SK-N-SH (cell line): ENCODE data around the gene PXYLP1.

Experiments used
- EP300 ChIP-seq, 2 experiments: IDR thresholded peaks; 2 replicates each; pipeline versions ENCODE4 v1.4.0 to v1.6.1; 2012; ENCODE audit warnings: borderline replicate concordance in 1 of 2, low read depth in 1 of 2, low read length in 1 of 2
- EZH2phosphoT487 ChIP-seq: fragments of 200-600 bp; sonication (generic); IDR thresholded peaks from 2 replicates; pipeline ENCODE4 v1.6.1; 2017; ENCODE audit warnings: low read depth, mixed run types, mild to moderate bottlenecking, antibody characterized with exemption, moderate library complexity, borderline replicate concordance
- NFIC ChIP-seq: IDR thresholded peaks from 2 replicates; pipeline ENCODE4 v1.4.0; 2012; ENCODE audit warnings: borderline replicate concordance
- NRF1 ChIP-seq: IDR thresholded peaks from 2 replicates; pipeline ENCODE4 v1.6.1; 2012; ENCODE audit warnings: low read depth, mild to moderate bottlenecking, low read length
- RAD21 ChIP-seq: IDR thresholded peaks from 2 replicates; pipeline ENCODE4 v1.6.1; 2012; ENCODE audit warnings: mild to moderate bottlenecking, low read length
- RCOR1 ChIP-seq: fragments of 150-350 bp; IDR thresholded peaks from 2 replicates; pipeline ENCODE4 v1.6.1; 2017; ENCODE audit warnings: antibody characterized with exemption, low read length
- YY1 ChIP-seq: IDR thresholded peaks from 2 replicates; pipeline ENCODE4 v1.4.0; 2012; ENCODE audit warnings: low read depth, mild to moderate bottlenecking
- TF ChIP-seq, protein P1 (sequence below): IDR thresholded peaks from 2 replicates; pipeline ENCODE4 v1.4.0; 2012; ENCODE audit warnings: low read depth
- TF ChIP-seq, protein P2 (sequence below): fragments of 200-600 bp; sonication (generic); IDR thresholded peaks from 2 replicates; pipeline ENCODE4 v1.6.1; 2017; ENCODE audit warnings: antibody characterized with exemption, mild to moderate bottlenecking, moderate library complexity
- TF ChIP-seq, protein P3 (sequence below): IDR thresholded peaks from 2 replicates; pipeline ENCODE4 v1.6.1; 2012; ENCODE audit warnings: mild to moderate bottlenecking, low read depth, low read length, moderate library complexity
- TF ChIP-seq, protein P4 (sequence below): IDR thresholded peaks from 2 replicates; pipeline ENCODE4 v1.4.0; 2012; ENCODE audit warnings: low read depth, borderline replicate concordance

DNA sequence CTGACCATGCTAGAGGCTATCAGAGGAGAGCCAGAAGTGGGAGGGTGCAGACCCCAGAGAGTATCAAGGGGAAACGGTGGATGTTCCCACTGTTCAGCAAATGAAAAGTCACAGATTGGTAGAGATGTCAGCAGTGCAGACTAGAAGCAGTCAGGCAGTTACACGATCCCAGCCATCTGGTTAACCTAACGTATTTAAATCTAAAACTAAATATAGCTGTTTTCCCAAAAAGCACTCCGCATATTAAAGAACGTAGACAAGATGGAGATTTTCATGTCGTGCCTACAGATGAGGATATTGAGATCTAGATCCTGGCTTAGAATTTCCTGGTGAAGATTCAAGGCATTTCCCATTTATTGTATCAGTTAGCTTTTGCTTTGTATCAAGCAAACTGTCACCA is 25.2 kb downstream of the PXYLP1 start:
- TF ChIP-seq, protein P1, sequence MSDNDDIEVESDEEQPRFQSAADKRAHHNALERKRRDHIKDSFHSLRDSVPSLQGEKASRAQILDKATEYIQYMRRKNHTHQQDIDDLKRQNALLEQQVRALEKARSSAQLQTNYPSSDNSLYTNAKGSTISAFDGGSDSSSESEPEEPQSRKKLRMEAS: no peak
- no peak for TF ChIP-seq RAD21
- TF ChIP-seq, protein P2, sequence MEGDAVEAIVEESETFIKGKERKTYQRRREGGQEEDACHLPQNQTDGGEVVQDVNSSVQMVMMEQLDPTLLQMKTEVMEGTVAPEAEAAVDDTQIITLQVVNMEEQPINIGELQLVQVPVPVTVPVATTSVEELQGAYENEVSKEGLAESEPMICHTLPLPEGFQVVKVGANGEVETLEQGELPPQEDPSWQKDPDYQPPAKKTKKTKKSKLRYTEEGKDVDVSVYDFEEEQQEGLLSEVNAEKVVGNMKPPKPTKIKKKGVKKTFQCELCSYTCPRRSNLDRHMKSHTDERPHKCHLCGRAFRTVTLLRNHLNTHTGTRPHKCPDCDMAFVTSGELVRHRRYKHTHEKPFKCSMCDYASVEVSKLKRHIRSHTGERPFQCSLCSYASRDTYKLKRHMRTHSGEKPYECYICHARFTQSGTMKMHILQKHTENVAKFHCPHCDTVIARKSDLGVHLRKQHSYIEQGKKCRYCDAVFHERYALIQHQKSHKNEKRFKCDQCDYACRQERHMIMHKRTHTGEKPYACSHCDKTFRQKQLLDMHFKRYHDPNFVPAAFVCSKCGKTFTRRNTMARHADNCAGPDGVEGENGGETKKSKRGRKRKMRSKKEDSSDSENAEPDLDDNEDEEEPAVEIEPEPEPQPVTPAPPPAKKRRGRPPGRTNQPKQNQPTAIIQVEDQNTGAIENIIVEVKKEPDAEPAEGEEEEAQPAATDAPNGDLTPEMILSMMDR: no peak
- no peak for TF ChIP-seq NRF1
- TF ChIP-seq RCOR1: no peak
- TF ChIP-seq, protein P3, sequence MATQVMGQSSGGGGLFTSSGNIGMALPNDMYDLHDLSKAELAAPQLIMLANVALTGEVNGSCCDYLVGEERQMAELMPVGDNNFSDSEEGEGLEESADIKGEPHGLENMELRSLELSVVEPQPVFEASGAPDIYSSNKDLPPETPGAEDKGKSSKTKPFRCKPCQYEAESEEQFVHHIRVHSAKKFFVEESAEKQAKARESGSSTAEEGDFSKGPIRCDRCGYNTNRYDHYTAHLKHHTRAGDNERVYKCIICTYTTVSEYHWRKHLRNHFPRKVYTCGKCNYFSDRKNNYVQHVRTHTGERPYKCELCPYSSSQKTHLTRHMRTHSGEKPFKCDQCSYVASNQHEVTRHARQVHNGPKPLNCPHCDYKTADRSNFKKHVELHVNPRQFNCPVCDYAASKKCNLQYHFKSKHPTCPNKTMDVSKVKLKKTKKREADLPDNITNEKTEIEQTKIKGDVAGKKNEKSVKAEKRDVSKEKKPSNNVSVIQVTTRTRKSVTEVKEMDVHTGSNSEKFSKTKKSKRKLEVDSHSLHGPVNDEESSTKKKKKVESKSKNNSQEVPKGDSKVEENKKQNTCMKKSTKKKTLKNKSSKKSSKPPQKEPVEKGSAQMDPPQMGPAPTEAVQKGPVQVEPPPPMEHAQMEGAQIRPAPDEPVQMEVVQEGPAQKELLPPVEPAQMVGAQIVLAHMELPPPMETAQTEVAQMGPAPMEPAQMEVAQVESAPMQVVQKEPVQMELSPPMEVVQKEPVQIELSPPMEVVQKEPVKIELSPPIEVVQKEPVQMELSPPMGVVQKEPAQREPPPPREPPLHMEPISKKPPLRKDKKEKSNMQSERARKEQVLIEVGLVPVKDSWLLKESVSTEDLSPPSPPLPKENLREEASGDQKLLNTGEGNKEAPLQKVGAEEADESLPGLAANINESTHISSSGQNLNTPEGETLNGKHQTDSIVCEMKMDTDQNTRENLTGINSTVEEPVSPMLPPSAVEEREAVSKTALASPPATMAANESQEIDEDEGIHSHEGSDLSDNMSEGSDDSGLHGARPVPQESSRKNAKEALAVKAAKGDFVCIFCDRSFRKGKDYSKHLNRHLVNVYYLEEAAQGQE: no peak
- no peak for TF ChIP-seq EZH2phosphoT487
- no peak for TF ChIP-seq EP300 (IDR thresholded peaks at IDR 0.05; ENCODE audit: borderline replicate concordance in 1 of 2, low read depth in 1 of 2, low read length in 1 of 2)
- no peak for TF ChIP-seq NFIC
- TF ChIP-seq YY1: no peak
- TF ChIP-seq, protein P4, sequence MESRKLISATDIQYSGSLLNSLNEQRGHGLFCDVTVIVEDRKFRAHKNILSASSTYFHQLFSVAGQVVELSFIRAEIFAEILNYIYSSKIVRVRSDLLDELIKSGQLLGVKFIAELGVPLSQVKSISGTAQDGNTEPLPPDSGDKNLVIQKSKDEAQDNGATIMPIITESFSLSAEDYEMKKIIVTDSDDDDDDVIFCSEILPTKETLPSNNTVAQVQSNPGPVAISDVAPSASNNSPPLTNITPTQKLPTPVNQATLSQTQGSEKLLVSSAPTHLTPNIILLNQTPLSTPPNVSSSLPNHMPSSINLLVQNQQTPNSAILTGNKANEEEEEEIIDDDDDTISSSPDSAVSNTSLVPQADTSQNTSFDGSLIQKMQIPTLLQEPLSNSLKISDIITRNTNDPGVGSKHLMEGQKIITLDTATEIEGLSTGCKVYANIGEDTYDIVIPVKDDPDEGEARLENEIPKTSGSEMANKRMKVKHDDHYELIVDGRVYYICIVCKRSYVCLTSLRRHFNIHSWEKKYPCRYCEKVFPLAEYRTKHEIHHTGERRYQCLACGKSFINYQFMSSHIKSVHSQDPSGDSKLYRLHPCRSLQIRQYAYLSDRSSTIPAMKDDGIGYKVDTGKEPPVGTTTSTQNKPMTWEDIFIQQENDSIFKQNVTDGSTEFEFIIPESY: no peak
